ENCODE results near the gene PDZD2.
"Not testable (repeated sequence)": the region's sequence is repeated elsewhere in the genome, so short reads cannot be mapped to it uniquely, and the experiment has no call there.

The PDZD2 gene

DNA sequence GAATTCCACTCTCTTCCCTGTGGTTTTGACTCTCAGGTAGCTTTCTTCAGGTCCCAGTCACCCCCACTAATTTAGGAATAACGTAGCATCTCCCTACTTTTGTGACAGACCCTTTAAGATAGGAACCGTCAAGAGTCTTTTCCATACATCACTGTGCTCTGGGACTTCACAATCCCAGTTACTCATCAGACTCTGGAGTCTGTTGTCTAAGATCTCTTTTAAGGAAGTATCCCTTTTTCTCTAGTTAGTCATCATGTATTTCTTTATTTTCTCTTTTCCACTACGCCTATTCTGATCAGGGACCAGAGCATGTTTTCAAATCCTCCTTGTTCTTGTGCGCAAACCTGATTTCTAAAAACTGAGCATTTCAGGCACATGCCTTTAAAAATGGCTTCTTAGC, 392.2 kb downstream of the PDZD2 start:
- TF ChIP-seq POLR2A (IDR thresholded peaks at IDR 0.05; ENCODE audit: low read length), result no peak
- no peak for TF ChIP-seq GATA1 (IDR thresholded peaks at IDR 0.05; ENCODE audit: low read depth, low read length)
- no peak for DNase-seq

DNA sequence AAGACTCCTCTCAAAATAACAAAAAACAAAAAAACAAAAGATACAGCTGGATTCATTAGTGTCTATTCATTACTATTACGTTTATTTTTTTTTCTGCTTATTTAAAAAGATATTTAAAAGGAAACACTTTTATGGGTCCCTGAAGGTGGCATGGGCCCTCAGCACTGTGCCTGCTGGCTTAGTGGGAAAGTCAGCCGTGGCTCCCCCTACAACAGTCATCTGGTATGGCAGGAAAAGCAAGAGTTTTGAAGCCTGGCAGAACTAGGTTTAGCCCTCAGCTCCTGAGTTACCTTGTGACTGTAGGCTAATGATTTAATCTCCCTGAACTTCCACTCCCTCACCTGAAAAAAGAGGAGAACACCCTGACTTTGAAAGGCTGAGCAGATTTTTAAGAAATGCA, 399.6 kb downstream of the PDZD2 start:
- no peak for TF ChIP-seq POLR2A (IDR thresholded peaks at IDR 0.05; ENCODE audit: low read length)
- no peak for DNase-seq

DNA sequence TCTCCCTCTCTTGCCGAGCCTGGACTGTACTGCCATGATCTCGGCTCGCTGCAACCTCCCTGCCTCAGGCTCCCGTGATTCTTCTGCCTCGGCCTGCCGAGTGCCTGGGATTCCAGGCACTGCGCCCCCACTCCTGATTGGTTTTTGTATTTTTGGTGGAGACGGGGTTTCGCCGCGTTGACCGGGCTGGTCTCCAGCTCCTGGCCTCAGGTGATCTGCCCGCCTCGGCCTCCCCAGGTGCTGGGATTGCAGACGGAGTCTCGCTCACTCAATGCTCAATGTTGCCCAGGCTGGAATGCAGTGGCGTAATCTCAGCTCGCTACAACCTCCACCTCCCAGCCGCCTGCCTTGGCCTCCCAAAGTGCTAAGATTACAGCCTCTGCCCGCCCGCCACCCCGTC, 400.2 kb downstream of the PDZD2 start:
- not testable (repeated sequence) for DNase-seq

DNA sequence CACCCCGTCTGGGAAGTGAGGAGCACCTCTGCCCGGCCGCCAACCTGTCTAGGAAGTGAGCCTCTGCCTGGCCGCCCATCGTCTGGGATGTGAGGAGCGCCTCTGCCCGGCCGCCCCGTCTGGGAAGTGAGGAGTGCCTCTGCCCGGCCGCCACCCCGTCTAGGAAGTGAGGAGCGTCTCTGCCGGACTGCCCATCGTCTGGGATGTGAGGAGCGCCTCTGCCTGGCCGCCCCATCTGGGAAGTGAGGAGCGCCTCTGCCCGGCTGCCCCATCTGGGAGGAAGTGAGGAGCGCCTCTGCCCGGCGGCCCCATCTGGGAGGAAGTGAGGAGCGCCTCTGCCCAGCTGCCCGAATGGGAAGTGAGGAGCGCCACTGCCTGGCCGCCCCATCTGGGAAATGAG, 400.7 kb downstream of the PDZD2 start:
- not testable (repeated sequence) for DNase-seq

DNA sequence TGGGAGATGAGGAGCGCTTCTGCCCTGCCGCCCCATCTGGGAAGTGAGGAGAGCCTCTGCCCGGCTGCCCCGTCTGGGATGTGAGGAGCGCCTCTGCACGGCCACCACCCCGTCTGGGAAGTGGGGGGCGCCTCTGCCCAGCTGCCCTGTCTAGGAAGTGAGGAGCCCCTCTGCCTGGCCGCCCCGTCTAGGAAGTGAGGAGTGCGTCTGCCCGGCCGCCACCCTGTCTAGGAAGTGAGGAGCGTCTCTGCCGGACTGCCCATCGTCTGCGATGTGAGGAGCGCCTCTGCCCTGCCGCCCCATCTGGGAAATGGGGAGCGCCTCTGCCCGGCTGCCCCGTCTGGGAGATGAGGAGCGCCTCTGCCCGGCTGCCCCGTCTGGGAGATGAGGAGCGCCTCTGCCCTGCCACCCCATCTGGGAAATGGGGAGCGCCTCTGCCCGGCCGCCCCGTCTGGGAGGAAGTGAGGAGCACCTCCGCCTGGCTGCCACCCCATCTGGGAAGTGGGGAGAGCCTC, 401.3 kb downstream of the PDZD2 start:
- DNase-seq, result not testable (repeated sequence)

DNA sequence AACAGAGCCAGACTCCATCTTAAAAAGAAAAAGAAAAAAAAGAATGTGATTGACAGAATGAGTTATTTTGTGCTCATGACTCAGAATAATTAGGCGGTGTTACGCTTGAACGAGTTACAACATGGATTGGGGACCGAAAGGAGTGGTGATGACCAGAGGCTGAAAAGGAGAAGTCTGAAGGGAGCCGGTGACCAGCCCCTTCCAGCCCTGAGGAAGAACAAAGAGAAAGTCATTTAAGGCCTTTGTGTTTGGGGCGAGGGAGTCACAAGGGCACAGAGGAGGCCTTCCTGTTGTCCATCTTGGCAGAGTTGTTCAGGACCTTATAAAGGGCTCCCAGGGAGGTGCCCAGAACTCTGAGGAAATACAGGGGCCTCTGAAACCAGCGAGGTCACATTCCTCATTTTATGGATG, 403.6 kb downstream of the PDZD2 start:
- DNase-seq, result no peak
- no peak for TF ChIP-seq POLR2A (IDR thresholded peaks at IDR 0.05; ENCODE audit: low read length)

DNA sequence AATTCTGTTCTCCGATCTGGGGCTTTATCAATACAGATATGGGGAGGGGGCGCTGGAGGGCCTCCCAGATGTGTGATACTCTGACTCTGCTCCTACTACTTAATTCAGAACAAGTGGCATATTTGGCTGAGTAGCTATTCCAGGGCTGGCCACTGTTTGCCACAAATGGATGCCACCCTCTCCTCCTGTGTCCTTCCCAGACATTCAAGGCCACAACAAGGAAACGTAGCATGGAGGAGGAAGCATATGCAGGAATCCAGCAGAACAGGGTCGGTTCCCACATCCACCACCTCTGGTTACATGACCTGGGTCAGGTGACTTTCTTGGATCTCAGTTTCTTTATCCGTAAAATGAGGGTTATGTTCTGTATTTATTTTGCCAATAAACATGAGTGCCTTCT, 404.2 kb downstream of the PDZD2 start:
- TF ChIP-seq GATA1 (IDR thresholded peaks at IDR 0.05; ENCODE audit: low read depth, low read length), result no peak
- no peak for TF ChIP-seq POLR2A (IDR thresholded peaks at IDR 0.05; ENCODE audit: low read length)
- no peak for DNase-seq

DNA sequence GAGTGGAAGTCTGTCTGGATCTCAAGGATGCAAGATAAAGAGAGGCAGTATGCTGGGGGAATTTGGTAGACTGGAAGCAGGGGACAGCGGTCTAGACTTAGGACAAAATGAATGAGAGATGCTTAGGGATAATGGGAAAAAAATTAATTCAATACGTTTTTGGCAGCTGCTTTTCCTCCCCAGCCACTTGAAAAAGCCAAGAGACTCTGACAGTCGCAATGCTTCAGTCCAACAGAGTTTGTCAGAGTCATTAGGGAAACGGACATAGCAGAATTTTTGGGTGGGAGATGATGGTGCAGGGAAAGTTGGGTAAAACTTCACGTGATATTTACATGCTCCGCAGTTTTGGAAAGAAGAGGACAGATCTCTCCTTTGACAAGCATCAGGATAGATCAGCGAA, 405.5 kb downstream of the PDZD2 start:
- no peak for TF ChIP-seq GATA1 (IDR thresholded peaks at IDR 0.05; ENCODE audit: low read depth, low read length)
- TF ChIP-seq POLR2A (IDR thresholded peaks at IDR 0.05; ENCODE audit: low read length), result no peak
- no peak for DNase-seq

DNA sequence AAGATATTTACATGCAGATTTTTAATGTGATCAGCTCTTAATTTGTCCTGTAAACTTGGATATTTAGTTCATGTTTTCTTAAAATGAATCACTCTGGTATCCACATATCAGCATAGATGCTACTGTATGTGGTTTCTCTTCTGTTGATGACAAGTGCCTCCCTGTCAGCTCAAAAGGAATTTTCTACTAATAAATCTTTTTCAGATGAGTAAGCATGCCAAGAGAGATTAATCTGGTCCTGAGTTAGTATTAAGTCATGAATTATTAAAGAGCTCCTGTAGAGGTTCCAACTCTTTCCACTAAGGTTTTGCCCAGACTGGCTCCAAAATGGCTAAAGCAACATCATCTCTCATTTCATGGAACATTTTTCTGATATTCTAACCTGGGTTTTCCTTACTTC, 406.0 kb downstream of the PDZD2 start:
- no peak for DNase-seq
- TF ChIP-seq POLR2A (IDR thresholded peaks at IDR 0.05; ENCODE audit: low read length) (no peak), GATA1 (IDR thresholded peaks at IDR 0.05; ENCODE audit: low read depth, low read length) (no peak)

DNA sequence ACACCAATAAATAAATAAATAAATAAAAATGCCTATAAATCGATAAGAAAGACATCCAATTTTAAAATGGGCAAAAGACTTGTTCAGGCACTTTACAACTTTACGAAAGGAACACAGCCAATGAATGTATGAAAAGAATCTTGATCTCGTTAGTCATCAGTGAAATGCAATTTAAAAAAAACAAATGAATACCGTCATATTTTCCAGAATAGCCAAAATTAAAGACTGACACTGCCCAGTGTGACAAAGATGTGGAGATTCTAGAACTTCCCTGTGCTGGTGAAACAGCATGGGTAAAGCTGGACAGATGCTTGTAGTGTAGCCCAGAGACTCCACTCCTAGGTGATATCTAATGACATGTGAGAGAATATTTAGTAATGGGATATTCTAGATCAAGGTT, 408.1 kb downstream of the PDZD2 start:
- TF ChIP-seq GATA1 (IDR thresholded peaks at IDR 0.05; ENCODE audit: low read depth, low read length) (no peak), POLR2A (IDR thresholded peaks at IDR 0.05; ENCODE audit: low read length) (no peak)
- no peak for DNase-seq

DNA sequence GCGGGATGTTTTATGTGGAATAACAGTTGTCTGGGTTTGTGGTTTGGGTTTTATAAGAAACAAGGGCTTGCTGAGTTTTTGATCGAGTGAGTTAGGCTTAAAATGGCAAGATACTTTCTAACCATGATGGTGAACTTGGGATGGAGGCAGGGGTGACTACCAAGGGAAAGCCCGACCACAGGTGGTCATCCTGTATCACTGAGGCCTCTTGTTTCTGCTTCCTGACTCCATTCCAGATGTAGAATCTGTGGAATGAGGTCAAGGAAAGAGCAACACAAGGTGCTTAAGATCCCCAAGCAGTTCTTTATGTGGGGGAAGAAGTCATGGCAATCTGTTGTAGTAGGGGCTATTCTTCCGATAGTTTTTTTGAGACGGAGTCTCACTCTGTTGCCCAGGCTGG, 412.9 kb downstream of the PDZD2 start:
- DNase-seq, result no peak
- TF ChIP-seq POLR2A (IDR thresholded peaks at IDR 0.05; ENCODE audit: low read length) (no peak), GATA1 (IDR thresholded peaks at IDR 0.05; ENCODE audit: low read depth, low read length) (no peak)

DNA sequence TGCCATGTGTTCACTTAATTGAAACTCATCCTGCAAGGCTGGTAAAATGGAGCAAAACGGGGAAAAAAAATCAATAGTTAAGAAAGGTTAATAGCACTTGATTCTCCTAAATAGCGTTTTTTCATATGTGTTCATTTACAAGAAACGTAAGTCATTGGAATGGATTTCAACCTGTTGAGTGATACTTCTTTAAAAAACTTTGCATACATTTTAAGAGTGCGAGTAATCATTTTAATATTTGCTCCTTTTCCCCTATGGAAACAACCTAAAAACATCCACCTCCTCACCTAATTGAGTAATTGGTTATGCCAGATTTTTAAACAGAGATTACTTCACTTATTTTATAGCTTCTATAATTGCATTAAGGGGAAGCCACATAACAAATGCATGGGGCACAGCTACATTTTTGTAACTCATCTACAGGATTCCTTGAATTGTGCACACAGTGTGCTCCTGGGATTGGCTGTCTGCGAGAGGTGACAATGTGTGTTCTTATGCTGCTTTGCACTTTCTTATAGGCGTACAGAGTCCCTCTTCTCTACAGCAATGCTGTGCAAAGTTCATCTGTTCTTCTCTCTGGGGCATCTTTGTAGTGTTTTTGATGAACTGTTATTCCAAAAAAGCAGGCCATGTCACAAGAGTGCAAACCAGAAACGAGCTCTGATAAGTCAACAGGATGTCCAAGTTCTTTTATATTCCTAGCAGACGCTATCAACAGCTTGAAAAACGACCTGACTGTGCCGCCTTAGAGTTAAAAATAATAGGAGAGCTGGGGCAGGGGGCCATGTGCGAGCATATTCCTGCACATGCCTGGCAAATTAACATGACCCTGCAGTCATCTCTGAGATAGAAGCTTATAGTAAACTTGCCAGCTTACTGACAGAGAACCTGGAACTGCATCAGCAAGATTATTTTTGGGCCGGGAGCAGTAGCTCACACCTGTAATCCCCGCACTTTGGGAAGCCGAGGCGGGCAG, 417.2 kb downstream of the PDZD2 start:
- no peak for TF ChIP-seq POLR2A (IDR thresholded peaks at IDR 0.05; ENCODE audit: low read length)
- no peak for TF ChIP-seq GATA1 (IDR thresholded peaks at IDR 0.05; ENCODE audit: low read depth, low read length)
- DNase-seq, result no peak

DNA sequence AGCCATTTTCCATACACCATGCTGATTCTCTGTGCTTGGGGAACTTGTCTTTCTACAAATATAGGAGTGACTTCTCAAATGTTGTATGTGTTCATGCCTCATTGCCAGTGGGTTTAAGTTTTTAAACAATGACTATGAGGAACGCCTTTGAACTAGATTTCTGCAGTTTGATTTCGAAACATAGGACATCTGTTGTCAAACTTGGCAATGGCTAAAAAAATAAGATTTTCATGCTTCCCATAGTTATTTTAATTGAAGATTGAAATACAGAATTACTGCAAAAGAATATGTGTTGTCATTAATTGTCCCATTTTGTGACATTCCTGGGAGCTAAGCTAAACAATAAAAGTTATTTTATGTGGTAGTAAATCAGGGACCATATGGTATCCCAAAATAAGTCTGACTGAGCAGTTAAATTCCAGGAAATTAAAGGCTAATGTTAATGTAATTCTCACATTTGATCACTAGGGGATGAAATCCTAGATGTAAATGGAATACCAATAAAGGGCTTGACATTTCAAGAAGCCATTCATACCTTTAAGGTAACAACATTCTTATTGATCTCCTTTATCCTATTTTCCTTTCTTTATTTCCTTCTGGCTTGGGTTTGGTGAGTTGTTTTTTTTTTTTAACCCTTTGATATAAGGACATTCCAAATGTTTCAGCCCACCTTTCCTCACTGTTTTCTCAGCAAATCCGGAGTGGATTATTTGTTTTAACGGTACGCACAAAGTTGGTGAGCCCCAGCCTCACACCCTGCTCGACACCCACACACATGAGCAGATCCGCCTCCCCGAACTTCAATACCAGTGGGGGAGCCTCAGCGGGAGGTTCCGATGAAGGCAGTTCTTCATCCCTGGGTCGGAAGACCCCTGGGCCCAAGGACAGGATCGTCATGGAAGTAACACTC, 418.5 kb downstream of the PDZD2 start:
- TF ChIP-seq POLR2A (IDR thresholded peaks at IDR 0.05; ENCODE audit: low read length), result no peak
- TF ChIP-seq GATA1 (IDR thresholded peaks at IDR 0.05; ENCODE audit: low read depth, low read length), result no peak
- no peak for DNase-seq

DNA sequence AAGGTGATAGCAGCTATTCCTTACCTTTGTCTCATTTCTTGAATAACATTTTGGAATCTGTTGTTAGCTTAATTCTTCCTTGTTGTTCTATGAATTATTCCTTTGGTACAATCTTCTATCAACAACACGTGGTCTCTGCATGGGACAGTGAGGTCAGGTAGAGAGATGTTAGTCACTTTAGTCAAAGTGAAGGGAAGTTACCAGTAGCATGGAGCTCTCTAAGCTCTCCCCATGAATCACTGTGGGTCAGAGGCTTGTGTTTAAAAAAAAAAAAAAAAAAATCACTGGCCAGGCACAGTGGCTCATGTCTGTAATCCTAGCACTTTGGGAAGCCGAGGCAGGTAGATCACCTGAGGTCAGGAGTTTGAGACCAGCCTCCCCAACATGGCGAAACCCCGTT, 419.2 kb downstream of the PDZD2 start:
- DNase-seq, result no peak
- no peak for TF ChIP-seq GATA1 (IDR thresholded peaks at IDR 0.05; ENCODE audit: low read depth, low read length)
- no peak for TF ChIP-seq POLR2A (IDR thresholded peaks at IDR 0.05; ENCODE audit: low read length)

DNA sequence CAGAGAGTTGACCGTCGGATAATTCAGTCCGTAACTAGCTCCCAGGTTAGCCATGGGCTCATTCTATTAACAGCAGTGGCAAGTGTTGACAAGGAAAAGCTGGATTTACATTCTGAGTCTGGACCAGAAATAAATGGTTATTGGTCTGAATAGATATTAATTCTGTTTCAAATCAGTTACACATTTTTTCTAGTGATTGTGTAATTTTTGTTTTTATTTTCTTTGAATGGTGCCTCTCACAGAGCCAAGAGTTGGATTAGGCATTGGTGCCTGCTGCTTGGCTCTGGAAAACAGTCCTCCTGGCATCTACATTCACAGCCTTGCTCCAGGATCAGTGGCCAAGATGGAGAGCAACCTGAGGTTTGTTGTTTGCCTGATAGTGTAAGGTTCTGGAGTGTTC, 420.1 kb downstream of the PDZD2 start:
- TF ChIP-seq POLR2A (IDR thresholded peaks at IDR 0.05; ENCODE audit: low read length) (no peak), GATA1 (IDR thresholded peaks at IDR 0.05; ENCODE audit: low read depth, low read length) (no peak)
- DNase-seq, result no peak
